HG02610 (cell line): ENCODE results near the gene RBM19.

Experiments
- ATAC-seq: cut with Tn5 transposase; IDR thresholded peaks from one replicate; pipeline ENCODE4 v1.9.1; 2021; ENCODE audit warnings: mild to moderate bottlenecking, moderate library complexity; ENCODE audit not compliant: unreplicated experiment

RBM19 gene

GRCh38 chr12:113788020-113788856 lies 177.9 kb downstream of the RBM19 start:
- no peak for ATAC-seq

- ATAC-seq, result no peak
These were observed 180.0 kb downstream of the RBM19 start for GRCh38 chr12:113786107-113786506.

- ATAC-seq, result no peak
These were observed 182.3 kb downstream of the RBM19 start for GRCh38 chr12:113783811-113784210.

- no peak for ATAC-seq
These were observed 183.3 kb downstream of the RBM19 start for GRCh38 chr12:113782873-113783272.

GRCh38 chr12:113781415-113782198 lies 184.5 kb downstream of the RBM19 start:
- no peak for ATAC-seq

- no peak for ATAC-seq
These were observed 186.4 kb downstream of the RBM19 start for GRCh38 chr12:113779774-113780173.

GRCh38 chr12:113778432-113779132 lies 187.5 kb downstream of the RBM19 start:
- no peak for ATAC-seq

GRCh38 chr12:113777751-113778150 lies 188.4 kb downstream of the RBM19 start:
- ATAC-seq, result no peak

GRCh38 chr12:113776536-113776935 lies 189.6 kb downstream of the RBM19 start:
- no peak for ATAC-seq

- ATAC-seq, result no peak
These were observed 191.6 kb downstream of the RBM19 start for GRCh38 chr12:113774526-113774925.

GRCh38 chr12:113772505-113773030 lies 193.6 kb downstream of the RBM19 start:
- ATAC-seq, result no peak

GRCh38 chr12:113770389-113770865 lies 195.7 kb downstream of the RBM19 start:
- no peak for ATAC-seq

- no peak for ATAC-seq
These were observed 196.8 kb downstream of the RBM19 start for GRCh38 chr12:113769305-113769704.

- no peak for ATAC-seq
These were observed 197.3 kb downstream of the RBM19 start for GRCh38 chr12:113768850-113769249.

- ATAC-seq, result no peak
These were observed 198.9 kb downstream of the RBM19 start for GRCh38 chr12:113766879-113767878.
